Aorta (tissue), 5 donors: Measurements from ENCODE around the gene NCAM2. TPM values are rescaled to one million over a fixed set of nuclear protein-coding genes. Genes with fewer than 3 reads are reported as not detected.

Experiments
- ATAC-seq: fragments of 200-7000 bp; cut with Tn5 transposase; one replicate; pipeline ENCODE4 v1.9.1; 2022; ENCODE audit warnings: moderate library complexity; ENCODE audit not compliant: low FRiP score
- DNase-seq, 2 donors: peaks; one replicate each; pipeline ENCODE4 v3.0.0-alpha.2; 2020
- H3K27ac ChIP-seq, 2 donors: one replicate each; pipeline ENCODE4 v1.5.1; 2013; ENCODE audit warnings: low read length in 2 of 2, mild to moderate bottlenecking in 2 of 2, moderate library complexity in 2 of 2, control low read depth in 1 of 2, inconsistent platforms in 1 of 2, low read depth in 1 of 2
- H3K27me3 ChIP-seq, 2 donors: one replicate each; pipeline ENCODE4 v1.6.1; 2013; ENCODE audit warnings: control low read depth in 1 of 2, low read length in 1 of 2, mild to moderate bottlenecking in 1 of 2, moderate library complexity in 1 of 2; ENCODE audit not compliant: insufficient read depth in 2 of 2, control insufficient read depth in 1 of 2
- H3K36me3 ChIP-seq, 2 donors: one replicate each; pipeline ENCODE4 v1.6.1; 2013; ENCODE audit warnings: control low read depth in 1 of 2, low read length in 1 of 2, mild to moderate bottlenecking in 1 of 2; ENCODE audit not compliant: insufficient read depth in 2 of 2, control insufficient read depth in 1 of 2
- H3K4me1 ChIP-seq, 2 donors: one replicate each; pipeline ENCODE4 v1.6.1; 2013; ENCODE audit warnings: low read length in 2 of 2, control low read depth in 1 of 2, mild to moderate bottlenecking in 1 of 2, moderate library complexity in 1 of 2; ENCODE audit not compliant: insufficient read depth in 2 of 2, control insufficient read depth in 1 of 2
- H3K4me3 ChIP-seq, 2 donors: one replicate each; pipeline ENCODE4 v1.5.1; 2013; ENCODE audit warnings: low read length in 2 of 2, control low read depth in 1 of 2, mild to moderate bottlenecking in 1 of 2
- H3K9me3 ChIP-seq: one replicate; pipeline ENCODE4 v1.6.1; 2013; ENCODE audit warnings: mild to moderate bottlenecking, low read length; ENCODE audit not compliant: control insufficient read depth
- WGBS, 2 donors: extraction: QIAGEN DNeasy Blood & Tissue Kit; methylation state at CpG; one replicate each; pipeline ENCODE4 v1.1.7; 2013; 5-methylcytosine and 5-hydroxymethylcytosine counted together
- intact Hi-C, 2 donors: fragments of 100-400 bp; cut with DNase I; formaldehyde crosslinking; loops; one replicate each; pipeline versions ENCODE4 v1.14.2 to v1.15.0; 2022
- polyA plus RNA-seq, 2 donors: library from polyadenylated mRNA; stranded (reverse); fragments of 200-250 nt; gene quantifications; one replicate each; pipeline ENCODE4 v1.2.3, GENCODE V29; 2013
- total RNA-seq, 2 donors: library from RNA; stranded (reverse); fragmentation: NEBNext Ultra II Directional; extraction: Animal tissue kit (Norgen Biotek cat#: 25700); gene quantifications; one replicate each; pipeline ENCODE4 v1.2.1, GENCODE V29; 2021
- donor health status: healthy with polysubstance abuse.
- donor health status: Bipolar disorder and iron deficiency.
- donor health status: DM: no; HTN: no; CAD: no.
- donor health status: DM: no; HTN: no; CAD: no.
- donor health status: DM: yes; HTN: yes; CAD: no.

NCAM2 gene
- total and polyA plus RNA-seq, 4 donors, result 0.13 to 8.7 (median 2.7) TPM

DNA sequence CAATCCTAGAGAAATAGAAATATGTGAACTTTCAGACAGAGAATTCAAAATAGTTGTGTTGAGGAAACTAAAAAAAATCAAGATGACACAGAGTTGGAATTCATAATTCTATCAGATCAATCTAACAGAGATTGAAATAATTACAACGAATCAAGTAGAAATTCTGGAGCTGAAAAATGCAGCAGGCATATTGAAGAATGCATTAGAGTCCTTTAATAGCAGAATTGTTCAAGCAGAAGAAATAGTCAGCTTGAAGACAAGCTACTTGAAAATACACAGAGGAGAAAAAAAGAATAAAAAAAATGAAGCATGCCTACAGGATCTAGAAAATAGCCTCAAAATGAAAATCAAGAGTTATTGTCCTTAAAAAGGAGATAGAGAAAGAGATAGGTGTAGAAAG is 347.1 kb downstream of the NCAM2 start:
- ATAC-seq (no peak), DNase-seq (no peak)
- peaks cover 2% of the 10 kb centered on the region for H3K9me3 ChIP-seq
- no peaks in the 10 kb centered on the region for H3K4me1 ChIP-seq
- H3K27me3 ChIP-seq, result no peaks in the 10 kb centered on the region
- no peak overlapping the region for H3K4me3 ChIP-seq
- intact Hi-C loops, result no loop called here
- WGBS, 2 donors, result 64 to 83% methylated on average over 1 of the region's 1 CpG
- H3K27ac ChIP-seq, result no peak overlapping the region
- no peaks in the 10 kb centered on the region for H3K36me3 ChIP-seq

DNA sequence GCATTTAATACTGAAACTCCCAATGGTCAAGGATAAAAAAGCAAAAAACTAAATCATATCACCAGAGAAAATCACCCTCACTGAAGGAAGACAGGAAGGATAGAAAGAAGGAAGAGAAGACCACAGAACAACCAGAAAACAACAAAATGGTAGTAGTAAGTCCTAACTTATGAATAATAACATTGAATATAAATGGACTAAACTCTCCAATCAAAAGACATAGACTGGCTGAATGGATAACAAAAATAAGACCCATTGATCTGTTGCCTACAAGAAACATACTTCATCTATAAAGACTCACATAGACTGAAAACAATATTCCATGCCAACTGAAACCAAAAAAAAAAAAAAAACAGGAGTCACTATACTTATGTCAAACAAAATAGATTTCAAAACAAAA is 347.7 kb downstream of the NCAM2 start:
- H3K9me3 ChIP-seq, result peaks cover 2% of the 10 kb centered on the region
- ATAC-seq (no peak), DNase-seq (no peak)
- no peaks in the 10 kb centered on the region for H3K36me3 ChIP-seq
- intact Hi-C loops, result no loop called here
- H3K27ac ChIP-seq, result no peak overlapping the region
- H3K27me3 ChIP-seq, result no peaks in the 10 kb centered on the region
- H3K4me1 ChIP-seq, result no peaks in the 10 kb centered on the region
- no peak overlapping the region for H3K4me3 ChIP-seq

DNA sequence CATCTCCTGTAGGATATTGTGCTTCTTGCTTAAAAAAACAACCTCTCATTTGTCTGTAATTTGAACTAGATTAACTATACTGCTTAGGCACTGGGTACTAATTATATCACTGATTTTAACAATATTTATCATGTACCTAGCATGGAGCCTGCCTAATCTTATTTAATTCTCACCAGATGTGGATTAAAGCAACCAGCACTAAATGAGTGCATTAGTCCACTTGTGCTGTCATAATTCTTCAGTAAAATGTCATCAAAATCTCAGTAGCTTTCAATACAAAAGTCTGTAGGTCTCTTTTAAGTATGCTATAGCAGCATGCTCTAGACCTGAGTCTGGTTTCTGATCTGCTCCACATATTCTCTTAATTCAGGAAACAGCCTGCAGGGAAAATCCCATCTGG is 368.1 kb downstream of the NCAM2 start:
- intact Hi-C loops, result no loop called here
- DNase-seq (no peak), ATAC-seq (no peak)
- H3K4me1 ChIP-seq, result no peaks in the 10 kb centered on the region
- H3K27ac ChIP-seq, result no peak overlapping the region
- no peaks in the 10 kb centered on the region for H3K27me3 ChIP-seq
- H3K9me3 ChIP-seq, result no peaks in the 10 kb centered on the region
- no peak overlapping the region for H3K4me3 ChIP-seq
- no peaks in the 10 kb centered on the region for H3K36me3 ChIP-seq

GRCh38 chr21:21367583-21367982 is 369.4 kb downstream of the NCAM2 start:
- Histone ChIP-seq H3K36me3 (no peaks in the 10 kb centered on the region), H3K9me3 (no peaks in the 10 kb centered on the region), H3K4me3 (no peak overlapping the region), H3K27ac (no peak overlapping the region), H3K27me3 (no peaks in the 10 kb centered on the region), H3K4me1 (no peaks in the 10 kb centered on the region)
- intact Hi-C loops, result no loop called here
- ATAC-seq, result no peak
- no peak for DNase-seq

DNA sequence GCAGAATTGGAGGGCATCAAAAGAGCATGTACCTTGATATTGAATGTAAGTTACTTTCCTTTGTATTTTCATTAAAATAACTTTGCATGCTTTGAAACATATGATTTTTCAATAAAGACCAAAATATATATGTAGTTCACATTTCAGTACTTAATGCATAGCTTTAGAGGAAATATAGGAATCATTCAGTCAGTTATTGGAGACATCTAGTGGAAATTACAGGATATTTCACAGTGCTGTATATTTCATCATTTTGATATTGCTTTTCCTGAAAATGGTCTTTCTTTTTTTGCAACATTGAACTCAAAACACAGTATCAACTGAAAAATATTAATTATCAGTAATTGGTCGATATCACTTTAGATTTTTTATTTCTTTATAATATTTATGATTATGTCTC is 375.8 kb downstream of the NCAM2 start:
- Histone ChIP-seq H3K27ac (no peak overlapping the region), H3K27me3 (no peaks in the 10 kb centered on the region), H3K9me3 (no peaks in the 10 kb centered on the region), H3K4me3 (no peak overlapping the region), H3K4me1 (no peaks in the 10 kb centered on the region), H3K36me3 (no peaks in the 10 kb centered on the region)
- ATAC-seq (no peak), DNase-seq (no peak)
- intact Hi-C loops, result loop anchor here in 1 of 2 donors (10.0 kb wide), 1 partner anchor 209 kb away; no protein-coding TSS in a partner anchor
- 34 to 48% methylated on average over 1 of the region's 1 CpG for WGBS, 2 donors

GRCh38 chr21:21383126-21383525 is 384.9 kb downstream of the NCAM2 start:
- H3K27ac ChIP-seq, result no peak overlapping the region
- no peak for ATAC-seq
- no peaks in the 10 kb centered on the region for H3K36me3 ChIP-seq
- DNase-seq, result no peak
- no peaks in the 10 kb centered on the region for H3K4me1 ChIP-seq
- intact Hi-C loops, result loop anchor here in 1 of 2 donors (10.0 kb wide), 1 partner anchor 378 kb away; no protein-coding TSS in a partner anchor
- 41 to 54% methylated on average over 3 of the region's 3 CpGs for WGBS, 2 donors
- H3K9me3 ChIP-seq, result peaks cover 2% of the 10 kb centered on the region
- no peak overlapping the region for H3K4me3 ChIP-seq
- no peaks in the 10 kb centered on the region for H3K27me3 ChIP-seq

DNA sequence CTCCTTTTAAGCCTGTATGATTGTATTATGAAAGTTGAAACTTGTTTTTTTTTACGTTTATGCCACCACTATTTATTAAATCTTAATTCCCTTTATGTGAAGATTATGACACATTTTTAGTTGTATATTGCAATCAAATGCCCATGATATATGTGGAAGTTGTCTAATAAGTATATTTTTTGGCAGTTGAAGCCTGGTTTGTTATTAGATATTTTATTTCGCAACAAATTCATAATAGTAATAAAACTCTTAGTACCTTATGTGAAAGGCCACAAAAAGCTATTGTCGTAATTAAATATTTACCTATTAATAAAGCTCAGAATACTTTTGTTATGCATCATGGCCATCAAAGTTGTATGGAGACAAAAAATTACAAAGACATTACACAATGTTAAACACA is 386.8 kb downstream of the NCAM2 start:
- Histone ChIP-seq H3K9me3 (no peaks in the 10 kb centered on the region), H3K27ac (no peak overlapping the region), H3K27me3 (no peaks in the 10 kb centered on the region), H3K4me1 (no peaks in the 10 kb centered on the region), H3K36me3 (no peaks in the 10 kb centered on the region), H3K4me3 (no peak overlapping the region)
- DNase-seq, result no peak
- WGBS, 2 donors, result 88% methylated on average over 3 of the region's 3 CpGs
- intact Hi-C loops, result loop anchor here in 1 of 2 donors (10.0 kb wide), 1 partner anchor 380 kb away; no protein-coding TSS in a partner anchor
- ATAC-seq, result no peak

DNA sequence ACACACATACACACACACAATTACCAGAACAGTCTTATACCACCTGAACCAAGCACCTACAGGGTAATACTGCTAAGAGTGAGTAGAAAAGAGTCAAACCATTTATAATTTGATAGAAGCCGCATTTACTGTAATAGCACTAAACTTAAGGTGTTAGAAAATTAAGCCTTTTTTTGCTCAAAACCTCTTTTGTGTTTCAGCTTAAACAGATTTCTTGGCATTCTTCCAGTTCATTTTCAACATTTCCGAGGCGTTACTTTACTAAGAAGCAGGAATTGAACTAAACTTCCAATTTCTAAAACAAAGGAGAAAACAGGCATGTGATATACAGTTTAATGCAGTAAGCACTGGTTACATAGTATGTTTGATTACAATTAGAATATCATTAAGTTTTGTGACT is 387.2 kb downstream of the NCAM2 start:
- DNase-seq (no peak), ATAC-seq (no peak)
- 38 to 57% methylated on average over 3 of the region's 3 CpGs for WGBS, 2 donors
- H3K36me3 ChIP-seq, result no peaks in the 10 kb centered on the region
- no peaks in the 10 kb centered on the region for H3K9me3 ChIP-seq
- H3K4me3 ChIP-seq, result no peak overlapping the region
- no peaks in the 10 kb centered on the region for H3K4me1 ChIP-seq
- intact Hi-C loops, result loop anchor here in 1 of 2 donors (10.0 kb wide), 1 partner anchor 381 kb away; no protein-coding TSS in a partner anchor
- H3K27ac ChIP-seq, result no peak overlapping the region
- no peaks in the 10 kb centered on the region for H3K27me3 ChIP-seq

DNA sequence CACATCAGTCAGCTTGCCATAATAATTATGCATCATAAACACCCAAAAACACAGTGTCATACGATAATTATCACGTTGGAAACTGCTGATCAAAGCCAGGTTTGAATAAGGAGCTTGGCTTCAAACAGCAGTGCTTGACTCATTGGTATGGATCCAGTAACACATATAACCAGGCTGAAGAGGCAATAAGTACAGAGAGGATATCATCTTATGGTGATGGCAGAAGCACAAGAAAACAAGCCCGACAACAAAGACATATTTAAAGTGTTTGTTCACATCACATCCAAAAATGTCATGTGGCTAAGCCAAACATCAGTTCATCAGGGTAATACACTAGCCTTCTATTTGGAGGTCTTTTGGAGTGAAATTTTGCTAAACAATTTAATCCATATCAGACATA is 389.7 kb downstream of the NCAM2 start:
- no peaks in the 10 kb centered on the region for H3K4me1 ChIP-seq
- H3K4me3 ChIP-seq, result no peak overlapping the region
- ATAC-seq (no peak), DNase-seq (no peak)
- intact Hi-C loops, result loop anchor here in 1 of 2 donors (10.0 kb wide), 1 partner anchor 383 kb away; no protein-coding TSS in a partner anchor
- no peaks in the 10 kb centered on the region for H3K27me3 ChIP-seq
- no peaks in the 10 kb centered on the region for H3K36me3 ChIP-seq
- H3K27ac ChIP-seq, result no peak overlapping the region
- WGBS, 2 donors, result 58 to 66% methylated on average over 3 of the region's 3 CpGs
- H3K9me3 ChIP-seq, result no peaks in the 10 kb centered on the region
